Measurements from ENCODE around the gene SVBP. TPM values are rescaled to one million over a fixed set of nuclear protein-coding genes. Genes with fewer than 3 reads are reported as not detected.

The SVBP gene
- total RNA-seq, 2 donors from 2014 or later: 14.0 to 22.9 TPM

DNA sequence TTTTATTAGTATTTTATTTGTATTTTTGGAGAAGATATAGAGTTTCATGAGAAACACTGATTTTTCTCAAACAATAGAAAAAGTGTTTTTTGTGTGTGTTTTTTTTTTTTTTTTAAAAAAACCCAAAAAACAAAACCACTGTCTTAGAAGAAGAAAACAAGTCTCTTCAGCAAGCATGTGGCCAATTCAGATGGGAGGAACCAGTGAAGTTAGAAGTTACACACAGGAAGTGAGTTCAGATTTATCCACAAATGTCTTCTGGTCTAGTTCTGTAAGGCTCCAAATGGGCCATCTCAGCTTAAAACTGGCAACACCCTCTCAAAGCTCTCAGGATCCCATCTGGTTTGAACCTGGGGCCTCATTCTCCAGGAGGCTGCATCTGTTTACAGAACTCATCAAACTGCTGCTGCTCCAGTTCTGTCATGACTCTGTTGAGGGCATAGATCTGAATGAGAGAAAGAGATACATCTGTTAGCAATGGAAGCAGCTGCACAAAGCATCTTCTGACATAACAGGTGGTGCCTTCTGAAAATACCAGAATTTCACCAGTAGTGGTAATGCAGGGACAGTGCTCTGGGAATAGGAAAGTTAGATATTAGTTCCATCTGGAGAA, 10.0 kb downstream of the SVBP start:
- Histone ChIP-seq H3K4me1 (no peaks in the 10 kb centered on the region), H3K4me3 (no peak overlapping the region), H3K27ac (no peak overlapping the region), H3K27me3 (no peaks in the 10 kb centered on the region), H3K9me3 (no peaks in the 10 kb centered on the region), H3K36me3 (no peaks in the 10 kb centered on the region), H3K9ac (ENCODE audit: low read depth in 2 of 2, low read length in 2 of 2) (no peak overlapping the region)
- no peak for DNase-seq
- TF ChIP-seq, protein P1, sequence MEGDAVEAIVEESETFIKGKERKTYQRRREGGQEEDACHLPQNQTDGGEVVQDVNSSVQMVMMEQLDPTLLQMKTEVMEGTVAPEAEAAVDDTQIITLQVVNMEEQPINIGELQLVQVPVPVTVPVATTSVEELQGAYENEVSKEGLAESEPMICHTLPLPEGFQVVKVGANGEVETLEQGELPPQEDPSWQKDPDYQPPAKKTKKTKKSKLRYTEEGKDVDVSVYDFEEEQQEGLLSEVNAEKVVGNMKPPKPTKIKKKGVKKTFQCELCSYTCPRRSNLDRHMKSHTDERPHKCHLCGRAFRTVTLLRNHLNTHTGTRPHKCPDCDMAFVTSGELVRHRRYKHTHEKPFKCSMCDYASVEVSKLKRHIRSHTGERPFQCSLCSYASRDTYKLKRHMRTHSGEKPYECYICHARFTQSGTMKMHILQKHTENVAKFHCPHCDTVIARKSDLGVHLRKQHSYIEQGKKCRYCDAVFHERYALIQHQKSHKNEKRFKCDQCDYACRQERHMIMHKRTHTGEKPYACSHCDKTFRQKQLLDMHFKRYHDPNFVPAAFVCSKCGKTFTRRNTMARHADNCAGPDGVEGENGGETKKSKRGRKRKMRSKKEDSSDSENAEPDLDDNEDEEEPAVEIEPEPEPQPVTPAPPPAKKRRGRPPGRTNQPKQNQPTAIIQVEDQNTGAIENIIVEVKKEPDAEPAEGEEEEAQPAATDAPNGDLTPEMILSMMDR (IDR thresholded peaks at IDR 0.05): no peak
- intact Hi-C loops (cut with DNase I): no loop called here

DNA sequence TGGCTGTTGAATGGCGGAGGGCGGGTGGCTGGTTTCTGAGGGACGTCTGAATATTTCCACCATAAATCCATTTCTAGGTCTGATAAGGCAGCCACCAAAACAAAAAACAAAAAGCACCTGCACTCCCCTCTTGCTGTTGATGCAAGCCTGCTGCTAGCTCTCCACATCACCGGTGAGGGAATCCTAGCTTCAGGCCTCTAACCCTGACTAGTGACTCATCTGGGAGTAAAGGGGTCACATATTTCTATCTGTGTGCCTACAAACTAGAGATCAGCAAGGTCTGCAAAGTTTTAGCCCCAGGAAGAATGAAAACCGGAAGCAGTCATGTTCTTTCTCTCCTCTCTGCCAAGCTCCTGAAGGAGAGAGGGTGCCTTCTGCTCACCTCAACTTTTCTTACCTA, 10.6 kb downstream of the SVBP start:
- Histone ChIP-seq H3K36me3 (no peaks in the 10 kb centered on the region), H3K4me1 (no peaks in the 10 kb centered on the region), H3K9ac (ENCODE audit: low read depth in 2 of 2, low read length in 2 of 2) (no peak overlapping the region), H3K27me3 (no peaks in the 10 kb centered on the region), H3K9me3 (no peaks in the 10 kb centered on the region), H3K27ac (no peak overlapping the region), H3K4me3 (no peak overlapping the region)
- DNase-seq: no peak
- TF ChIP-seq, protein P1 (IDR thresholded peaks at IDR 0.05): no peak
- intact Hi-C loops (cut with DNase I): no loop called here

DNA sequence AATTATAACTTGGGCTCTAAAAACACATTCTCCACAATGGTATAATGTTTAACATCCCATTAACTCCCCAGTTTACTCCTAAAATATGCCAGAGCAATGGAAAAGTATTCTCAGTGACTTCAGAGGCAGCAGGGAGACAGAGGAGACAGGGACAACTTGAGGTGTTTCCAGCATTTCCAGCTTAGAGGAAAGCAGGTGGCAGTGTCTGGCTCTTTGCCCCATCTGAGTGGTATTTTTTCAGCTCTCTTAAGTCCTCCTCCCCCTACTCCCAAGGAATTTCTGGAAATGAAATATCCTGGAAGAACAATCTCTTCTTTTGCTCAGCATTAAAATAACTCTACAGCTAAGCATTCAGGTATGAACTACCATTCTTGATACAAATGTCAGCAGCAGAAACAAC, 11.0 kb downstream of the SVBP start:
- Histone ChIP-seq H3K27ac (no peak overlapping the region), H3K9me3 (no peaks in the 10 kb centered on the region), H3K36me3 (no peaks in the 10 kb centered on the region), H3K9ac (ENCODE audit: low read depth in 2 of 2, low read length in 2 of 2) (no peak overlapping the region), H3K27me3 (no peaks in the 10 kb centered on the region), H3K4me3 (no peak overlapping the region), H3K4me1 (no peaks in the 10 kb centered on the region)
- TF ChIP-seq, protein P1 (IDR thresholded peaks at IDR 0.05): no peak
- no peak for DNase-seq
- intact Hi-C loops (cut with DNase I): no loop called here

DNA sequence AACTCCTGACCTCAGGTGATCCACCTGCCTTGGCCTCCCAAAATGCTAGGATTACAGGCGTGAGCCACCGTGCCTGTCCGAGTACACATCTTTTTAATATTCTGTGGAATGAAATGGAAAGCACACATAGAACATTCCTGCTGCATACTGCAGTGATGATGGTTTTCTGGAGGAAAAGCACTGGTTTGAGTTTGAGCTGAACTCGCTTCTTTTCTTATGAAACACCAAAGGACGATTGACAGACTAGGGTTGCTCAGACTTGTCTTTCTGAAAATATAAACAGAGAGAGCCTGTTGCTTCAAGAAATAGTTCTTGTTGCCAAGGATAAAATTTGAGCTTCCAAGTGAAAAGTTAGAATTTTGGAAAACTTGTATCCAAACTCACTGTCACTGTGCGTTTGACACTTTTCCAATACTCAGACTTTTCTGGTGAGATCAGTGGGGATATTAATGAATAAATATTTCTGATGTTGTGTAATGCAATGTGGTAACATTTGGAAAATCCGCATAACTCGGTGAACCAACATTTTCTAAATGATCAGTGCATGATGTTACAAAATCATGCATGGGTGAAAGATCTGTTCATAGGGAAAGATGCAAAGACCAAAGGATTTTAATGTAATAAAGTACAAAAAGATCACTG, 15.2 kb downstream of the SVBP start:
- no peaks in the 10 kb centered on the region for H3K9me3 ChIP-seq
- intact Hi-C loops (cut with DNase I): no loop called here
- no peak overlapping the region for H3K9ac ChIP-seq (ENCODE audit: low read depth in 2 of 2, low read length in 2 of 2)
- H3K27ac ChIP-seq: no peak overlapping the region
- H3K27me3 ChIP-seq: no peaks in the 10 kb centered on the region
- H3K4me1 ChIP-seq: no peaks in the 10 kb centered on the region
- no peak overlapping the region for H3K4me3 ChIP-seq
- no peaks in the 10 kb centered on the region for H3K36me3 ChIP-seq
- no peak for DNase-seq
- TF ChIP-seq, protein P1 (IDR thresholded peaks at IDR 0.05): no peak

DNA sequence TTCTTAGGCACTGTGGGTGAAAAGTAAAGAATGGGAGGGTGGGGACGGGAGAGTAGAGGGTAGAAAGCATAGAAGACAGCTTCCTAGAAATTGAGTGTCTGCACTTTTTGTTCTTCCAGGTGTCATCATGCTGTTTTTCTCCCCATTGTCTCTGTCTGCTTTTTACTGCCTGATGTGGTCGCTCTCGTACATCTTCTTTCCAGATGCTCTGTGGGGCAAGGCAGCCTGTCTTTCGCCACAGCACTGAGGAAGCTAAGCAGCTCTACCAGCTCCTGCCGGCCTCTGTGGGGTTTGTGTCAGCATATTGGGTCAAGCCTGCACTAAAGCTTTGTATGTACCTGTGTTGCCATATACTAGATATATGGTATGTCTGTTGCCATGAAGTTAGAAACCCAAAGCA, 19.2 kb downstream of the SVBP start:
- Histone ChIP-seq H3K27ac (no peak overlapping the region), H3K4me3 (no peak overlapping the region), H3K4me1 (no peaks in the 10 kb centered on the region), H3K36me3 (no peaks in the 10 kb centered on the region), H3K9me3 (no peaks in the 10 kb centered on the region), H3K27me3 (no peaks in the 10 kb centered on the region), H3K9ac (ENCODE audit: low read depth in 2 of 2, low read length in 2 of 2) (no peak overlapping the region)
- DNase-seq: no peak
- intact Hi-C loops (cut with DNase I): no loop called here
- TF ChIP-seq, protein P1 (IDR thresholded peaks at IDR 0.05): no peak

Data from colonic mucosa (tissue), 4 donors.